Heart right ventricle (tissue), 16 donors: ENCODE data around the gene HINT2. TPM values are rescaled to one million over a fixed set of nuclear protein-coding genes. Genes with fewer than 3 reads are reported as not detected.

Source experiments
- ATAC-seq, 8 donors: fragments of 200-7000 bp; cut with Tn5 transposase; one replicate each; pipeline ENCODE4 v1.9.1; 2020; ENCODE audit warnings: mild to moderate bottlenecking in 8 of 8, moderate library complexity in 8 of 8, moderate number of reproducible peaks in 1 of 8
- DNase-seq, 2 donors: peaks; one replicate each; pipeline ENCODE4 v3.0.0-alpha.2; 2020
- H3K27ac ChIP-seq, 10 donors: fragments of 200-600 bp; sonication (generic) in 2 of 10; one replicate each; pipeline versions ENCODE4 v1.5.0 to v1.8.0; 2020 to 2022; ENCODE audit warnings: mild to moderate bottlenecking in 3 of 10
- H3K27me3 ChIP-seq, 7 donors: fragments of 200-600 bp; one replicate each; pipeline ENCODE4 v1.8.0; 2021 to 2022; ENCODE audit warnings: mild to moderate bottlenecking in 2 of 7
- H3K36me3 ChIP-seq, 9 donors: fragments of 200-600 bp; sonication (generic) in 1 of 9; one replicate each; pipeline versions ENCODE4 v1.5.0 to v1.8.0; 2020 to 2022; ENCODE audit warnings: mild to moderate bottlenecking in 2 of 9
- H3K4me1 ChIP-seq, 9 donors: fragments of 200-600 bp; sonication (generic) in 1 of 9; one replicate each; pipeline versions ENCODE4 v1.5.0 to v1.8.0; 2020 to 2022; ENCODE audit warnings: mild to moderate bottlenecking in 4 of 9
- H3K4me3 ChIP-seq, 10 donors: fragments of 200-600 bp; sonication (generic) in 2 of 10; one replicate each; pipeline versions ENCODE4 v1.5.0 to v1.8.0; 2020 to 2022; ENCODE audit warnings: mild to moderate bottlenecking in 7 of 10, moderate library complexity in 2 of 10
- H3K9me3 ChIP-seq, 11 donors: fragments of 200-600 bp in 10 of 11; sonication (generic) in 2 of 11; one replicate each; pipeline versions ENCODE4 v1.5.0 to v1.8.0; 2013 to 2022; ENCODE audit warnings: mild to moderate bottlenecking in 2 of 11, control low read depth in 1 of 11, moderate library complexity in 1 of 11
- CTCF ChIP-seq, 9 donors: fragments of 200-600 bp; sonication (generic) in 2 of 9; IDR thresholded peaks; one replicate each; pipeline versions ENCODE4 v1.5.0 to v1.8.0; 2021 to 2022; ENCODE audit warnings: antibody characterized with exemption in 9 of 9, mild to moderate bottlenecking in 5 of 9, moderate library complexity in 1 of 9
- WGBS, 2 donors: extraction: QIAGEN DNeasy Blood & Tissue Kit; methylation state at CpG; one replicate each; pipeline ENCODE4 v1.1.7; 2013; ENCODE audit warnings: inconsistent platforms in 1 of 2; 5-methylcytosine and 5-hydroxymethylcytosine counted together
- intact Hi-C, 10 donors: fragments of 100-400 bp; cut with DNase I; formaldehyde crosslinking; loops; one replicate each; pipeline versions ENCODE4 v1.11.1 to v1.14.2; 2022
- polyA plus RNA-seq, 2 donors: library from polyadenylated mRNA; stranded (reverse); fragments of 200-250 nt; gene quantifications; one replicate each; pipeline ENCODE4 v1.2.3, GENCODE V29; 2013
- total RNA-seq, 10 donors: library from RNA; stranded (reverse); fragmentation: NEBNext Ultra II Directional in 3 of 10; extraction: Animal tissue kit (Norgen Biotek cat#: 25700) in 3 of 10; gene quantifications; one replicate each; pipeline versions ENCODE4 v1.2.1 to v1.2.4, GENCODE V29; 2021 to 2023
- donor health status: Arrhythmogenic right ventricular cardiomyopathy.
- donor health status: ischemic (EF 13 %, LVEDD 7.1; RV severe dilation, severe dysfunction).
- donor health status: healthy with polysubstance abuse.
- donor health status: DM: no; HTN: yes; CAD: no.
- donor health status: DM: no; HTN: no; CAD: no.
- donor health status: ischemic (EF 25% LVEDD 6.9; RV normal size, moderate dysfunction).
- donor health status: ischemic (EF 25% LVEDD 5.7; RV mildly dilated, moderate dysfunction).
- donor health status: healthy.
- donor health status: DM: yes; HTN: yes; CAD: no.
- donor health status: Ischemic cardiomyopathy.
- donor health status: ischemic (EF 35%, LVEDD 5.7; RV mildly dilated, moderate dysfunction).
- donor health status: nonischemic (EF 11% LVEDD 7.7; RV severe dilation, severe dysfunction).
- donor health status: DM: yes; HTN: yes; CAD: no.
- donor health status: PGD.
- donor health status: ischemic (EF 29% LVEDD 5.4; RV normal size, mild dysfunction).
- donor health status: nonischemic (EF 23%, LVEDD 6.1; RV moderate dilation, normal function).

HINT2 gene
- total and polyA plus RNA-seq, 12 donors = 56.8 to 120 (median 76.7) TPM

GRCh38 chr9:35810122-35810521 lies 4.7 kb downstream of the HINT2 start:
- H3K4me1 ChIP-seq = peaks cover 0 to 36% (median 30%) of the 10 kb centered on the region in 9 donors
- H3K4me3 ChIP-seq = no peak overlapping the region
- H3K27ac ChIP-seq = no peak overlapping the region
- DNase-seq = no peak
- peaks cover 0 to 53% (median 17%) of the 10 kb centered on the region in 9 donors for H3K36me3 ChIP-seq
- WGBS, 2 donors = 92 to 94% methylated on average over 7 of the region's 7 CpGs
- no peak for ATAC-seq
- H3K9me3 ChIP-seq = no peaks in the 10 kb centered on the region
- intact Hi-C loops = loop anchor here in 4 of 10 donors (5.0 to 10.0 kb wide), 4 partner anchors 53 to 155 kb away; partner anchors contain the start of genes CCDC107 (in 3 of the 4), RMRP (in 3 of the 4), SIT1 (in 2 of the 4) and CREB3 (in 1 of the 4)
- no peaks in the 10 kb centered on the region for H3K27me3 ChIP-seq
- no peak for TF ChIP-seq CTCF (IDR thresholded peaks at IDR 0.05)

GRCh38 chr9:35808433-35808832 lies 6.4 kb downstream of the HINT2 start:
- no peaks in the 10 kb centered on the region for H3K9me3 ChIP-seq
- ATAC-seq (no peak), DNase-seq (no peak)
- peaks cover 0 to 62% (median 17%) of the 10 kb centered on the region in 9 donors for H3K36me3 ChIP-seq
- 91 to 94% methylated on average over 9 of the region's 9 CpGs for WGBS, 2 donors
- H3K27me3 ChIP-seq = no peaks in the 10 kb centered on the region
- intact Hi-C loops = no loop called here
- no peak overlapping the region for H3K27ac ChIP-seq
- no peak overlapping the region for H3K4me3 ChIP-seq
- peaks cover 0 to 25% (median 20%) of the 10 kb centered on the region in 9 donors for H3K4me1 ChIP-seq
- TF ChIP-seq CTCF (IDR thresholded peaks at IDR 0.05) = no peak

GRCh38 chr9:35806101-35806500 lies 8.7 kb downstream of the HINT2 start:
- TF ChIP-seq CTCF (IDR thresholded peaks at IDR 0.05) = no peak
- H3K27ac ChIP-seq = no peak overlapping the region
- no peaks in the 10 kb centered on the region for H3K27me3 ChIP-seq
- intact Hi-C loops = no loop called here
- WGBS, 2 donors = 98% methylated on average over 8 of the region's 8 CpGs
- no peak for DNase-seq
- ATAC-seq = no peak
- H3K9me3 ChIP-seq = no peaks in the 10 kb centered on the region
- H3K36me3 ChIP-seq = peaks cover 0 to 84% (median 20%) of the 10 kb centered on the region in 9 donors
- no peak overlapping the region for H3K4me3 ChIP-seq
- peaks cover 0 to 4% (median 2%) of the 10 kb centered on the region in 9 donors for H3K4me1 ChIP-seq

- no peak for ATAC-seq
- Histone ChIP-seq H3K4me1 (no peaks in the 10 kb centered on the region), H3K27me3 (no peaks in the 10 kb centered on the region), H3K9me3 (no peaks in the 10 kb centered on the region), H3K27ac (no peak overlapping the region), H3K36me3 (peaks cover 0 to 65% (median 9%) of the 10 kb centered on the region in 9 donors), H3K4me3 (no peak overlapping the region)
- no peak for TF ChIP-seq CTCF (IDR thresholded peaks at IDR 0.05)
- DNase-seq = no peak
- WGBS, 2 donors = 89 to 91% methylated on average over 13 of the region's 13 CpGs
- intact Hi-C loops = no loop called here
Observed at GRCh38 chr9:35801328-35802128, 13.3 kb downstream of the HINT2 start.
